Measurements from ENCODE around the gene PIK3R6. TPM values are rescaled to one million over a fixed set of nuclear protein-coding genes. Genes with fewer than 3 reads are reported as not detected.

The PIK3R6 gene
- total and polyA plus RNA-seq, 4 experiments from 2014 or later, result 0.13 to 0.47 (median 0.21) TPM

DNA sequence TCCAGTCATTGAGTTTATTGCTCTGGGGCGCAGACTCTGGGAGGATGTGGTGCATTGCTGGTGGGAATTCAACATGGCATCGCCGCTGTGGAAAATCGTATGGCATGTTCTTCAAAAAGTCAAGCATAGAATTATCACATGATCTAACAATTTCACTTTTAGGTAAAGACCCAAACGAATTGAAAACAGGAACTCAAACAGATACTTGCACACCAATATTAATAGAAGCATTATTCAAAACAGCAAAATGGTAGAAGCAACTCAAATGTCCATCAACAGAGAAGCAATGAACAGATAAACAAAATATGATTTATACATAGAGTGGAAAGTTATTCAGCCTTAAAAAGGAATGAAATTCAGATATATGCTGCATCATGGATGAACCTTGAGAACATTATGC is 15.9 kb downstream of the PIK3R6 start:
- H3K27me3 ChIP-seq (ENCODE audit: insufficient read depth, low read length), result no peaks in the 10 kb centered on the region
- H3K4me3 ChIP-seq (ENCODE audit: low read length in 2 of 2), result no peak overlapping the region
- no peak overlapping the region for H3K27ac Mint-ChIP-seq
- intact Hi-C loops (cut with micrococcal nuclease), result no loop called here
- ChIA-PET CTCF (ENCODE audit: partially characterized antibody) (no interaction called here), POLR2A (ENCODE audit: partially characterized antibody) (no interaction called here)
- peaks cover 2 to 6% (median 5%) of the 10 kb centered on the region in 4 donors for H3K4me1 Mint-ChIP-seq
- peaks cover 0 to 3% of the 10 kb centered on the region in 2 donors for H3K36me3 Mint-ChIP-seq
- no peaks in the 10 kb centered on the region for H3K4me1 ChIP-seq (ENCODE audit: insufficient read depth, low read length)
- no peaks in the 10 kb centered on the region for H3K36me3 ChIP-seq (ENCODE audit: insufficient read depth, low read length)
- no peaks in the 10 kb centered on the region for H3K9me3 ChIP-seq (ENCODE audit: control insufficient read depth in 1 of 2, low read length in 2 of 2)
- no peaks in the 10 kb centered on the region for H3K9me3 Mint-ChIP-seq
- H3K27ac ChIP-seq (ENCODE audit: low read depth, low read length), result no peak overlapping the region
- no peak overlapping the region for H3K4me3 Mint-ChIP-seq
- peaks cover 0 to 2% of the 10 kb centered on the region in 2 donors for H3K27me3 Mint-ChIP-seq
- no peak for DNase-seq

DNA sequence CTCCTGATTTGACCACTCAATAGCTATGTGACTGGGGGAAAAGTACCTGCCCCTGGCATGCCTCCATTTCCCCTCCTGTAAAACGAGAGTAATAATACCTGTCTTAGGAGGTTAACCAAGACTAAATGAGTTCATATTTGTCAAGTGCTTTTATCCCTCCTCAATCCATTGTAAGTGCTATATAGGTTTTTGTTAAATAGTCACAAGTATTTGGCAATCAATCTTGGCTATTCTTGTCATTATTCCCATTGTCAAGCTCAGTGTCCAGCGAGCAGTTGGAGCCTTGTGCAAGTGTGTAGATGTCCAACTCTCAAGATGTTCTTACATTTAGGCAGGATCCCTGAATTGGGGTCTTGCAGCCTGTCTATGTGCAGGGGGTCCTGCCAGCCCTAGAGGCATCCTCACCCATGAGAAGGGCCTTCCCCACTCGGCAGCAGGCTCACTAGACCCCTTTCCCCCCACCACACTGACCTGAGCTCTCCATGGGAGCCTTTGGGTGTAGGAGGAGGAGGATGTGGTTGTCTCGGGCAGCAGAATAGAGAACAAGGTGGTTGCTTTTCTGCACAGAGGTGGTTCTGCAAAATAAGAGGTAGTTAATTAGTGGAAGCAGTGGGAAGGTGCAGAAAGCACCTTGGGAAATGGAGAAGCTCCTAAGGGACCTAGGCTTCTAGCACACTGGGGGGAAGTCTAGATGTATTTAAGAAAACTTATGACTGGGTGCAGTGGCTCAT is 18.0 kb downstream of the PIK3R6 start:
- Histone ChIP-seq H3K27ac (ENCODE audit: low read depth, low read length) (no peak overlapping the region), H3K36me3 (ENCODE audit: insufficient read depth, low read length) (no peaks in the 10 kb centered on the region), H3K4me1 (ENCODE audit: insufficient read depth, low read length) (no peaks in the 10 kb centered on the region), H3K9me3 (ENCODE audit: control insufficient read depth in 1 of 2, low read length in 2 of 2) (no peaks in the 10 kb centered on the region), H3K4me3 (ENCODE audit: low read length in 2 of 2) (no peak overlapping the region), H3K27me3 (ENCODE audit: insufficient read depth, low read length) (no peaks in the 10 kb centered on the region)
- Mint-ChIP-seq H3K9me3 (peaks cover 0 to 4% (median 0%) of the 10 kb centered on the region in 8 donors), H3K36me3 (peaks cover 0 to 8% of the 10 kb centered on the region in 2 donors), H3K27ac (no peak overlapping the region), H3K4me3 (no peak overlapping the region), H3K27me3 (peaks cover 0 to 2% of the 10 kb centered on the region in 2 donors), H3K4me1 (no peaks in the 10 kb centered on the region)
- no peak for DNase-seq
- CTCF ChIA-PET (ENCODE audit: partially characterized antibody), result interaction anchor here (0.9 to 1.5 kb wide), 2 partner anchors 16 to 27 kb away, joined by 3 to 4 read pairs; no protein-coding TSS in a partner anchor
- intact Hi-C loops (cut with micrococcal nuclease), result no loop called here
- POLR2A ChIA-PET (ENCODE audit: partially characterized antibody), result no interaction called here

DNA sequence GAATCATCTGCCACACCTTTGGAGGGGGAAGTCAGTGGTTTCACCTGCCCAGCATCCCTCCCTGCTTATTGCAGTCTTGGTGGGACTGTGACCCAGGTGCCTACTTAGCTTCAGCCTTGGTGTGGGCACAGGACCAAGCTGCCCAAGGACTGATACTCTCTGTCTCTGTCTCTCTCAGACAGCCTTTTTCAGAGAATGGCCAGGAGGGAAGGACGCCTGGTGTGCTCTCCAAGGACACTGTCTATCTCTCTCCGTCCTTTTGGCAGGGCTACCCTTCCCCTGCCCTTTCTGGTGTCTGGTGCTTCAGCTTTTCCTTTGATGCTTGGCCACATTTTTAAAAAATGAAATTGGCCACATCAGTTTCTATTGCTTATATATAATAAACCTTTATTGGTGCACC is 19.6 kb downstream of the PIK3R6 start:
- no peaks in the 10 kb centered on the region for H3K4me1 ChIP-seq (ENCODE audit: insufficient read depth, low read length)

DNA sequence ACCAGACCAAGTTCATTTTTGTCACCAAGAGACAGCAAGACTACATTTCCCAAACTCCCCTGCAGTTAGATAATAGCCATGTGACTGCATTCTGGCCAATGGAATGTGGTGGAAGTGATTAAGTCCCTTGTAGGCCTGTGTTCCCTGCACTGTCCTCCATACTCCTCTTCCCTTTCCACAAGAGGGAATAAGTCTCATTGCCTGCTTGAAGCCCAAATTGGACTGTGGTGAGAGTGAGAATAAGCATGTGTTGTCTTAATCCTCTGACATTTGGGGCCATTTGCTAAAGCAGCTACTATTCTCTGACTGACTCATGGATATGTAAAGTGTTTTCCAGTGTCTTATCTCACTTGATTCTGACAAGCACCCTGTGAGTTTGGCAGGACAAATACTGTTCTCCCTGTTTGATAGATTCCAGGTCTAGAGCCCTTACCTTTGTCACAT is 20.7 kb downstream of the PIK3R6 start:
- H3K4me3 ChIP-seq (ENCODE audit: low read length in 2 of 2), result no peak overlapping the region
- no peak overlapping the region for H3K27ac ChIP-seq (ENCODE audit: low read depth, low read length)
- H3K36me3 ChIP-seq (ENCODE audit: insufficient read depth, low read length), result no peaks in the 10 kb centered on the region
- H3K27me3 ChIP-seq (ENCODE audit: insufficient read depth, low read length), result no peaks in the 10 kb centered on the region
- DNase-seq, result no peak
- H3K27ac Mint-ChIP-seq, result no peak overlapping the region
- peaks cover 0 to 2% of the 10 kb centered on the region in 2 donors for H3K27me3 Mint-ChIP-seq
- POLR2A ChIA-PET (ENCODE audit: partially characterized antibody), result no interaction called here
- H3K4me1 Mint-ChIP-seq, result no peaks in the 10 kb centered on the region
- intact Hi-C loops (cut with micrococcal nuclease), result no loop called here
- no peak overlapping the region for H3K4me3 Mint-ChIP-seq
- peaks cover 0 to 8% of the 10 kb centered on the region in 2 donors for H3K36me3 Mint-ChIP-seq
- CTCF ChIA-PET (ENCODE audit: partially characterized antibody), result no interaction called here
- no peaks in the 10 kb centered on the region for H3K9me3 ChIP-seq (ENCODE audit: control insufficient read depth in 1 of 2, low read length in 2 of 2)
- no peaks in the 10 kb centered on the region for H3K4me1 ChIP-seq (ENCODE audit: insufficient read depth, low read length)
- H3K9me3 Mint-ChIP-seq, result peaks cover 0 to 4% (median 0%) of the 10 kb centered on the region in 8 donors

More for the DNA sequence above, 19.6 kb downstream of the PIK3R6 start:
- Histone ChIP-seq H3K36me3 (ENCODE audit: insufficient read depth, low read length) (no peaks in the 10 kb centered on the region), H3K9me3 (ENCODE audit: control insufficient read depth in 1 of 2, low read length in 2 of 2) (no peaks in the 10 kb centered on the region), H3K4me3 (ENCODE audit: low read length in 2 of 2) (no peak overlapping the region), H3K27ac (ENCODE audit: low read depth, low read length) (no peak overlapping the region), H3K27me3 (ENCODE audit: insufficient read depth, low read length) (no peaks in the 10 kb centered on the region)
- POLR2A ChIA-PET (ENCODE audit: partially characterized antibody), result no interaction called here
- Mint-ChIP-seq H3K27me3 (peaks cover 0 to 2% of the 10 kb centered on the region in 2 donors), H3K27ac (no peak overlapping the region), H3K4me3 (no peak overlapping the region), H3K36me3 (peaks cover 0 to 8% of the 10 kb centered on the region in 2 donors), H3K4me1 (no peaks in the 10 kb centered on the region), H3K9me3 (peaks cover 0 to 4% (median 0%) of the 10 kb centered on the region in 8 donors)
- CTCF ChIA-PET (ENCODE audit: partially characterized antibody), result no interaction called here
- intact Hi-C loops (cut with micrococcal nuclease), result no loop called here
- no peak for DNase-seq

DNA sequence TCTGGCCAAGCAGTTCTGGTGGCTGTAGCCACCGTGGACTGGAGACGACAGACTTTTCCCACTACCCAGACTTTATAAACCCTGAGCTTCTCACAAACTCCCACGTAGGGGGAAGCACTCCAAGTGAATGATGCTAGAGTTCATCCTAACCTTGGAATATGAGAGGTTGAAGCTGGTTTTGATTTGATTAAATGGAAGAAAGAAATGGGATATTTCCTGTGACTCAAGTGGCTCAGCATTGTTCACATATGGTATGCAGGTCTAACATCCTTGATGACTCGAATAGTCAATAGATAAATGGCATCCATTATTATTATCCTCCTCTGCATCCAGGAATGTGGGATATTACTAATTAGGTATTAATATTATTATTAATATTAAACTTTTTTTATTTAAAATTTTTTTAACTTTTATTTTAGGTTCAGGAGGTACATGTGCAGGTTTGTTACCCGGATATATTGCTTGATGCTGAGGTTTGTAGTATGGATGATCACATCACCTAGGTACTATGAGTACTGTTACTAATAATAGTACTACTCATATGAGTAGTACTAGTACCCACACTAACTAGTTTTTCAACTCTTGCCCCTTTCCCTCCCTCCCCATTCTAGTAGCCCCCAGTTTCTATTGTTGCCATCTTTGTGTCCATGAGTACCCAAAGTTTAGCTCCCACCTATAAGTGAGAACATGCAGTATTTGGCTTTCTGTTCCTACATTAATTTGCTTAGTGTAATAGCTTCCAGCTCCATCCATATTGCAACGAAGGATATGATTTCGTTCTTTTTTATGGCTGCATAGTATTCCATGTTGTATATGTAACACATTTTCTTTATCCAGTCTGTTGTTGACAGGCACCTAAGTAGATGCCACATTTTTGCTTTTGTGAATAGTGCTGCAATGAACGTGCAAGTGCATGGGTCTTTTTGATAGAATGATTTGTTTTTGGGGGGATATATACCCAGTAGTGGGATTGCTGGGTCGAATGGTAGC is 22.9 kb downstream of the PIK3R6 start:
- no peaks in the 10 kb centered on the region for H3K4me1 Mint-ChIP-seq
- ChIA-PET CTCF (ENCODE audit: partially characterized antibody) (no interaction called here), POLR2A (ENCODE audit: partially characterized antibody) (no interaction called here)
- H3K4me3 Mint-ChIP-seq, result no peak overlapping the region
- Histone ChIP-seq H3K4me1 (ENCODE audit: insufficient read depth, low read length) (no peaks in the 10 kb centered on the region), H3K36me3 (ENCODE audit: insufficient read depth, low read length) (no peaks in the 10 kb centered on the region), H3K4me3 (ENCODE audit: low read length in 2 of 2) (no peak overlapping the region), H3K27me3 (ENCODE audit: insufficient read depth, low read length) (no peaks in the 10 kb centered on the region), H3K27ac (ENCODE audit: low read depth, low read length) (no peak overlapping the region), H3K9me3 (ENCODE audit: control insufficient read depth in 1 of 2, low read length in 2 of 2) (no peaks in the 10 kb centered on the region)
- DNase-seq, result no peak
- H3K9me3 Mint-ChIP-seq, result peaks cover 0 to 4% (median 0%) of the 10 kb centered on the region in 8 donors
- no peaks in the 10 kb centered on the region for H3K27me3 Mint-ChIP-seq
- peaks cover 0 to 7% of the 10 kb centered on the region in 2 donors for H3K36me3 Mint-ChIP-seq
- no peak overlapping the region for H3K27ac Mint-ChIP-seq
- intact Hi-C loops (cut with micrococcal nuclease), result no loop called here

DNA sequence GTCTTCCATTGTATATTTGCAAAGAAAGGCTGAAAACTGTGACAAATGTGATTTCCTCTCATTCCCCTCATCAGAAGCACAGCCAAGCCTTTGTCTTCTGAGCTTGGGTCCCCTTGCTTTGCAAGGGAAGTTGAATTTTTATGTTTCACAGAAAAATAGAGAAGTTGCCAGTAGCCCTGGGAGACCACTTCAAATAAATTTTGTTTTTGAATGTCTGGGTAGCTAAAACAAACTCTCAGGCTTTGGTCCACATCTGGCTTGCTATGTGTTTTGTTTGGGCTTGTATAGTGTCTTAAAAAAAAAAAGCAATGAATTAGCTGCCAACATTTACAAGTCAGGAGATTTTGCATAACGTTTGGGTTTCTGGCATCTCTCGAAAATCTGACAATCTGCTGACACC is 24.1 kb downstream of the PIK3R6 start:
- intact Hi-C loops (cut with micrococcal nuclease), result no loop called here
- Mint-ChIP-seq H3K27me3 (no peaks in the 10 kb centered on the region), H3K4me3 (no peak overlapping the region), H3K27ac (no peak overlapping the region), H3K9me3 (peaks cover 0 to 4% (median 0%) of the 10 kb centered on the region in 8 donors), H3K4me1 (no peaks in the 10 kb centered on the region), H3K36me3 (peaks cover 0 to 7% of the 10 kb centered on the region in 2 donors)
- H3K36me3 ChIP-seq (ENCODE audit: insufficient read depth, low read length), result no peaks in the 10 kb centered on the region
- H3K27ac ChIP-seq (ENCODE audit: low read depth, low read length), result no peak overlapping the region
- no peak for DNase-seq
- POLR2A ChIA-PET (ENCODE audit: partially characterized antibody), result no interaction called here
- CTCF ChIA-PET (ENCODE audit: partially characterized antibody), result interaction anchor here (0.8 to 1.2 kb wide), 3 partner anchors 11 to 158 kb away, joined by 3 to 4 read pairs (median 4); no protein-coding TSS in a partner anchor
- H3K9me3 ChIP-seq (ENCODE audit: control insufficient read depth in 1 of 2, low read length in 2 of 2), result no peaks in the 10 kb centered on the region
- H3K27me3 ChIP-seq (ENCODE audit: insufficient read depth, low read length), result no peaks in the 10 kb centered on the region
- no peaks in the 10 kb centered on the region for H3K4me1 ChIP-seq (ENCODE audit: insufficient read depth, low read length)
- no peak overlapping the region for H3K4me3 ChIP-seq (ENCODE audit: low read length in 2 of 2)

DNA sequence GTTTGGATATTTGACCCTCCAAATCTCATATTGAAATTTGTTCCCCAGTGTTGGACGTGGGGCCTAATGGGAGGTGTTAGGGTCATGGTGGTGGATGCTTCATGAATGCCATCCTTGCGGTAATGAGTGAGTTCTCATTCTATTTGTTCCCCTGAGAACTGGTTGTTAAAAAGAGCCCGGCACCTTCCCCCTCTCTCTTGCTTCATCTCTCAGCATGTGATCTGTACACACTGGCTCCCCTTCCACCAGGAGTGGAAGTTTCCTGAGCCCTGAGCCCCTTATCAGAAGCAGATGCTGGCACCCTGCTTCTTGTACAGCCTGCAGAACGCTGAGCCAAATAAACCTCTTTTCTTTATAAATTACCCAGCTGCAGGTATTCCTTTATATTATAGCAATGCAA is 25.6 kb downstream of the PIK3R6 start:
- CTCF ChIA-PET (ENCODE audit: partially characterized antibody), result interaction anchor here (0.9 kb wide), 1 partner anchor 156 kb away, joined by 3 read pairs; no protein-coding TSS in a partner anchor

More for the DNA sequence above, 25.6 kb downstream of the PIK3R6 start:
- Histone ChIP-seq H3K4me1 (ENCODE audit: insufficient read depth, low read length) (no peaks in the 10 kb centered on the region), H3K4me3 (ENCODE audit: low read length in 2 of 2) (no peak overlapping the region), H3K9me3 (ENCODE audit: control insufficient read depth in 1 of 2, low read length in 2 of 2) (no peaks in the 10 kb centered on the region), H3K27ac (ENCODE audit: low read depth, low read length) (no peak overlapping the region), H3K27me3 (ENCODE audit: insufficient read depth, low read length) (no peaks in the 10 kb centered on the region), H3K36me3 (ENCODE audit: insufficient read depth, low read length) (no peaks in the 10 kb centered on the region)
- Mint-ChIP-seq H3K27ac (no peak overlapping the region), H3K4me3 (no peak overlapping the region), H3K4me1 (no peaks in the 10 kb centered on the region), H3K27me3 (no peaks in the 10 kb centered on the region), H3K36me3 (peaks cover 0 to 11% of the 10 kb centered on the region in 2 donors), H3K9me3 (peaks cover 0 to 4% (median 0%) of the 10 kb centered on the region in 8 donors)
- intact Hi-C loops (cut with micrococcal nuclease), result no loop called here
- POLR2A ChIA-PET (ENCODE audit: partially characterized antibody), result no interaction called here
- DNase-seq, result no peak
